HG03342 (cell line): ENCODE data around the gene ARL15.

ENCODE experiments used
- ATAC-seq: cut with Tn5 transposase; IDR thresholded peaks from one replicate; pipeline ENCODE4 v1.9.1; 2021; ENCODE audit warnings: mild to moderate bottlenecking, moderate library complexity; ENCODE audit not compliant: unreplicated experiment

The ARL15 gene

DNA sequence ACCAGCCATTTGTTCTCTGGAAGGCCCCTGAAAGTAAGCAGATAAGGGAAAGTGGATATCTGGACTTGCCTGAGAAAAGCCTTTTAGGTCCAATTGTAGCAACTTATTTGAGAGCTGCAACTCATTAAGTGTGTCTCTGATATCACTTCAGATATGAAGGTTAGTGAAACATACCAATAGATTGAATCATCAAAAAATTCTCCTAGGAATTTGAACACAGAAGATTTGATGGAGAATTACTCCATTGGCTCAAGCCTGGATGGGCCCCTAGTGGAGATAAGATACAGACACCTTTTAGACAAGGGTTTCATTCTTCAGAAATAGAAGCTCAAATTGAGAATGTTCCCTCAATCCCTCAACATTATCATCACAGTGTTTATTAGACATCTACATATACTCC is 393.3 kb downstream of the ARL15 start:
- ATAC-seq, result no peak

GRCh38 chr5:53915120-53915519 is 395.3 kb downstream of the ARL15 start:
- no peak for ATAC-seq

DNA sequence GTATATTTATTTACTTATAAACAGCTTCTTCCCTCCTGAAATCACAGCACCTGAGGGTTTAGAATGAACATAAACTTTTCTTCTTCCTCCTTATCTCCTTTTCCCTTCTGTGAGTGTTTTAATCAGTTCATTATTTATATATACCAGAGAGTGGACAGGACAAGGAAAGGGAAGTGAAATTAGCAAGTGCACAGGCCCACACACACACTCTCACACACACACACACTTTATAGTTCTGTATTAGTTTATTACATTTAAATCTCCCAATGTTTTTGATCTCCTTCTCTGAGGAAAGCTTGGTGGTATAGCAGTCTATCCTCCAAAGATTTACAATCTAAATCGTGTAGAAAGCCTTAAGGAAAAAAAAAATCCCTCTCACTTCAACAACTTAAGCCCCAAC is 396.4 kb downstream of the ARL15 start:
- no peak for ATAC-seq

DNA sequence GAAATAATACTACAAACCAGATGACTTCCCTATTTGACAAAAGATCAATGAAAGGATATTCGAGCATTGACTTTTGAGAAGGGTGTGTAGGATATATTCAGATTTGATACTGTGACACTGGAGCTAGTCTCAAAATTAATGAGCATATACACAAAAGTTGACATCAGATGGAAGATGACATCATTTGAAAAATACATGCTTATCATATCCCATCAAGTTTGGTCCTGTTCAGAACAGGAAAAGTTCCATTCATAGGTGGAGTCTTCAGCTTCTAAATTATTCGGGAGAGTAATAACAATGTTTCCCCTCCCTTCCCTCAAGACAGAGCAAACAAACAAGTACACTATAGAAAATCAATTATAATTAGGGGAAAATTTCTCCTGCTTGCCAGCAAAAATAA is 401.6 kb downstream of the ARL15 start:
- ATAC-seq, result no peak

- ATAC-seq, result no peak
These were observed 402.5 kb downstream of the ARL15 start for GRCh38 chr5:53907827-53908226.

DNA sequence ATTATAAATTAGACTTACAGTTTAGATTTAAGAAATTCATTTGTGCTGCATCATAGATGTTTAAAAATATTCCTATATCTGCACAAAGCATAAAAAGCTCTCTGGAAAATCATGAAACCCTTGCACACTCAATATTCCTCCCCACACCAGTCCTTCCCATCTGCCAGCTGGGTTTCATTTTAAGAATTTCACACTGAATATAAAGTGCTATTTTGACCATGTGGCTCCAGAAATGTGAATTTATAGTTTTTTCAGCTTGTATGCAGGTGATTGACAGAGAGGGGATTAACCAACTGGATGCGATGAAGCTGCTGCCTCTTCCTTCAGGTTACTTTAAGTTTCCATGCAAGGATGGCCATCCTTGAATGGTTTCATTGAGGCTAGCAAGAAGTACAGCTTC is 403.6 kb downstream of the ARL15 start:
- ATAC-seq, result no peak

DNA sequence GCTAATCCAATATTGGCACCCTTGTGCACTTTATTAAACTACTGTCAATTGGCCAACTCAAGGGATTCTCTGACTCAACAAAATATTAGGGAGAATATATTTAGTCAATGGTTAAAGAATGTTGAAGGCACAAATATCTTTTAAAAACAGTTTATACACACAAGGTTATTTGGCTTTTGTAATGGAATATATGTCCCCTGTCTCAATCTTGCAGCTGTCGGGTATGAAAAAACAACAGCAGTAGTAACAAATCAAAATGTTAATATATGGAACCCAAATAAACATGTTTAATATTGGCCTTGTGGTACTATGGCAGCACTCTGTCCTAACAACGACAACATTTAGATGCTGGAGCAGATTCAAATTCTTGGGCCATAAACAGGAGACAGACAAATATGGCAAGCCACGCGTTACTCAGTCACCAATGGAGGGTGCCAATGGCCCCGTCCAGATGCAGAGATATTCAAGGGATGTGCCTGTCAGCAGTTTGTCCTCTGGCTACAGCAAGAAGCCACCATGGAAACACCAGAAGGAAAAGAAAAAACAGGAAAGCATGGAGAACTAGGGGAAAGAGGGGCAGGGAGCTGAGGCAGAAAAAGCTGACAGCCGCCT is 408.0 kb downstream of the ARL15 start:
- ATAC-seq, result no peak

- no peak for ATAC-seq
These were observed 409.7 kb downstream of the ARL15 start for GRCh38 chr5:53900677-53901076.

DNA sequence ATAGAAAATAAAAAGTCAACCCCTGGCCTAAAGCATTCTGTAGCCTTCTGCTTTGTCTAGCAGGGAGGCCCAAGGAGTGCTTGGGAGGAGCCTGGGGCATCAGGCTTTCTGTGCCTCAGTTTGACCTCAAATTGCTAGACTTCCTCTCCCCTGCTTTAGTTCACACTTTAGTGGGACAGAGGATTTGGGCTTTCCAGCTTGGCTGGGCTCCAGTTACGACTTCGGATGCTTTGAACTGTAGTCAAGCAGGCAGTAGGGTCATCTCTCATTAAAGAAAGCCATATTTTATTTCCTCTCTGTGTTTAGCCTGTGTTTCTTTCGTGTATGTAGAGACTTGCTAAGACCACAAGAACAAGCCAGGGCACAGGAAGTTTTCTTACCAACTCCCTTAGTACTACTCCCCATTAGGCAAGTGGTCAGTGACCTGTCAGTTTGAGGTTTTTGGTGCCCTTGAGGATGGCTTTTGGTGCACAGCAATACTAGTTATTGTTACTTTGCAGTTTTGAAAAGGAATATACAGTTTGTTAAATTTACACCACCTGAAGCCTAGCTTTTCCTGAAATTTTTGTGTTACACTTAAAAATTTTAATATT is 415.2 kb downstream of the ARL15 start:
- ATAC-seq, result no peak

- no peak for ATAC-seq
These were observed 416.7 kb downstream of the ARL15 start for GRCh38 chr5:53893626-53894025.

DNA sequence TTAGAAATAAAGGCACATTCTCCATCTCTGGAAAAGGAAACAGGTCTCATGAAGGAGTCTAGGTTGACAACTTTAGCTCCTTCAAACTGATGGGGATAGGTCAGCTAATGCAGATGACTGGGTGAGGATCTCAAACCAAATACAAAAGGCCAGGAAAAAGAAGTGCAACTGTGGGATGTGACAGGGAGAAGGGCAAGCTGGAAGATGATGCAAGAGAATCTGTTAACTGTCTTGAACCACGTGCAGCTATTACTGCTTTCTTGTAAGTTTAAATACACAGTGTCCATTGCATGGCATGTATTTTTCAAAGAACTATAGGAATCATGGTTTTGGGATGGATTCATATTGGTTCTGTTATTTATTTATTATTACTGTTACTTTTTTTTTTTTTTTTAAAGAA is 418.1 kb downstream of the ARL15 start:
- ATAC-seq, result no peak

GRCh38 chr5:53891159-53891558 is 419.2 kb downstream of the ARL15 start:
- no peak for ATAC-seq

- ATAC-seq, result no peak
These were observed 419.9 kb downstream of the ARL15 start for GRCh38 chr5:53890490-53890889.

- no peak for ATAC-seq
These were observed 425.5 kb downstream of the ARL15 start for GRCh38 chr5:53884844-53885243.

GRCh38 chr5:53884417-53884816 is 426.0 kb downstream of the ARL15 start:
- ATAC-seq, result no peak

- ATAC-seq, result no peak
These were observed 427.7 kb downstream of the ARL15 start for GRCh38 chr5:53882676-53883031.

- ATAC-seq, result no peak
These were observed 428.2 kb downstream of the ARL15 start for GRCh38 chr5:53882006-53882675.

GRCh38 chr5:53879708-53880323 is 430.6 kb downstream of the ARL15 start:
- ATAC-seq, result no peak

DNA sequence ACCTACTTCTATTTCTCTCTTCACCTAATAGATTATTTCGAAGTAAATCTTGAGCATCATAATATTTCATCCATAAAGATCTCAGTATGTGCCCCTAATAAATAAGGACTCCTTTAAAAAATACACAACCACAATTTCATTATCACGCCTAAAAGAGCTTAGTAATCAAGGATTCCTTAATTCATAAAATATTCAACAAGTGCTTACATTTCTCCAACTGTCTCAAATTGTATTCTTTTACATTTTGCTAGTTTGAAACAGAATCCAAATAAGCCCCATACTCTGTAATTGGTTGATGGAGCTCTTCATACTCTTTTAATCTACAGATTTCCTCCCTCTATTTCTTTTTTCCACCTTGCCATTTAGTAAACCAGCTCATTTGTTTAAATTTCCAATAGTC is 432.4 kb downstream of the ARL15 start:
- no peak for ATAC-seq

DNA sequence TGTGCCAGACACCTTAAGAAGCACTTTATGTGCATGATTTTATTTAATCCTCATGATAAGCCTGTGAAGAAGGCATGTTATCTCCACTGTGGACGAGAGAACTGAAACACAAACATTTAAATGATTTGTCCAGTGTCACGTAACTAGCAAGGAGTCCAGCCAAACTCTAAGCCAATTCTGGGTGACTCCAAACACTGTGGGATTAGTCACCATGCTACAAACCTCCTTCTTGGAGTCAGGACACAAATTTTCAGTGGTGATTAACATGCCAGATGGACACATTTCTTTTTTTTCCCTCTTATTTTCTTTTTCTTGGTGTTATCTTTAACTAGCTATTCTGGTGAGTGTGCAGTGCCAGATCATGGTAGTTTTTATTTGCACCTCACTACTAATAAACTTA is 433.1 kb downstream of the ARL15 start:
- no peak for ATAC-seq

- no peak for ATAC-seq
These were observed 436.0 kb downstream of the ARL15 start for GRCh38 chr5:53874409-53874808.

DNA sequence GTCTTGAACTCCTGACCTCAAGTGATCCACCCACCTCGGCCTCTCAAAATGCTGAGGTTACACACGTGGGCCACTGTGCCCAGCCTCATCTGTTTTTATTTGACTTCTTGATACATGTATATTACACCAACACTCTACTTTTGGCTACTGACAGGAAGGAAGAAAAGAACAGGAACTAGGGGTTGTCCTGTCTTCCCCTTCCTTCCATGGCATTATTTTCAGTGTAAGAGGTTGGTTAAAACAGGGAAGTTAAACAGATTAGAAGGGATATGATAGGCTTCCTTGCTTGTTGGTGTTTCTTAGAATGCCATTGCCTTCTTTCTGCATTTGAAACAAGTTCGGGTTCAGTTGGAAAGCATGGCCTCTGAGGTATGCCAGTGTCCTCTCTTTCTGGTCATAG is 437.1 kb downstream of the ARL15 start:
- no peak for ATAC-seq
